GM18502 (cell line): ENCODE measurements around the gene PCDHGA4.
"Not testable (repeated sequence)": the region's sequence is repeated elsewhere in the genome, so short reads cannot be mapped to it uniquely, and the experiment has no call there.

Experiments
- ATAC-seq: cut with Tn5 transposase; IDR thresholded peaks from one replicate; pipeline ENCODE4 v1.9.1; 2021; ENCODE audit warnings: mild to moderate bottlenecking; ENCODE audit not compliant: unreplicated experiment, poor library complexity

Gene PCDHGA4

GRCh38 chr5:141354900-141355469 is at the start of gene PCDHGA4:
Gene PCDHGA4, plus strand, starts transcription at chr5:141355021. Its CDS starts 87 bp downstream, at chr5:141355108.
- ATAC-seq = no peak

DNA sequence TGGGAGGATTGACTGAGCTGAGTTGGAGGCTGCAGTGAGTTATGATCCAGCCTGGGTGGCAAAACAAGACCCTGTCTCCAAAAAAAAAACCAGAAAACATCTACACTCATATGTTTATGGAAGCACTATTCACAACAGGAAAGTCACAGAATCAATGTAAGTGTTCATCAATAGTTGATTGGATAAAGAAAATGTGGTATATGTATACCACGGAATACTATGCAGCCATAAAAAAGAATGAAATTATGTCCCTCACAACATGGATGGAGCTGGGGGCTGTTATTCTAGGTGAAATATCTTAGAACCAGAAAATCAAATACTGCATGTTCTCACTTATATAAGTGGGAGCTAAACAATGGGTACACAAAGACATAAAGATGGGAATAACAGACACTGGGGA is 48.2 kb upstream of the PCDHGA4 start:
- no peak for ATAC-seq

GRCh38 chr5:141313711-141314110 is 41.1 kb upstream of the PCDHGA4 start:
- ATAC-seq = no peak

- not testable (repeated sequence) for ATAC-seq
Observed at GRCh38 chr5:141316963-141317362, 37.9 kb upstream of the PCDHGA4 start.

DNA sequence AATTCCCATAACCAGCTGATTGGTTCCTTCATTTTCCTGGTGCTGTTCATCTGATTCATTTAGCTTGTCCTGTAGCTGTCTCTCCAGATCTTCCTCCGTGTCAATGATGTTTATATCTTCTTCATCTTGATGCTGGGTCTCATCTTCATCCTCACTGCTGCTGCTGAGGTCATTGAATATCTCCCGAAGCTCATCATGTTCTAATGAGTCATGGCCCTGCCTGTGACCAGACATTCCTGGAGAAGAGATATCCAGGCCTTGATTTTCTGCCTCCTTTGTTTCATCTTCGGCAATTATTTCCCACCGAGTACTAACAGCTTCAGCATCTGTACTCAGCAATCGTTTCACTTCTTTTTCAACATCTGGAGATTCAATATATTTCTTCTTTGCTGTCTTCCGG is 35.6 kb upstream of the PCDHGA4 start:
- no peak for ATAC-seq

DNA sequence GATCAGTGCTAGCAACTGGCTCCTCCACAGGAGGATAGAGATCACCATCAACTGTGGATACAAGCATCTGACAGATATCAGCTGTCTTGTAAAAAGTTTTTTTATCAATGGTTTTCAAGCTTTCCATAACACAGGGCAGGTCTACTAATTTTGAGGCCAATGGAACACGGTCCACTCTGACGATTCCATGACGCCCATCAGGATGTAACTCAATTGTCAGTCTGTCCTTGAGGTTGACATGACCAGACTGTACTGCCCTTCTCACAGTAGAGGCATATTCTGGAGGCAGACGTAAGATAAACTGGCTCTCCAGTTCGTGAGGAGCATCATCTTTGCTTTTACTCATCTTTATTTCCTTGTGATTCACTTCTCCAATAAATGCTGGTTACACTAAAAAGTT is 35.1 kb upstream of the PCDHGA4 start:
- ATAC-seq = no peak

GRCh38 chr5:141320225-141321169 is 34.3 kb upstream of the PCDHGA4 start, which contains the start of gene TAF7:
Gene TAF7, minus strand, starts transcription at chr5:141320784. Its CDS starts 740 bp downstream, at chr5:141320044.
- ATAC-seq = peak; percentile 93

DNA sequence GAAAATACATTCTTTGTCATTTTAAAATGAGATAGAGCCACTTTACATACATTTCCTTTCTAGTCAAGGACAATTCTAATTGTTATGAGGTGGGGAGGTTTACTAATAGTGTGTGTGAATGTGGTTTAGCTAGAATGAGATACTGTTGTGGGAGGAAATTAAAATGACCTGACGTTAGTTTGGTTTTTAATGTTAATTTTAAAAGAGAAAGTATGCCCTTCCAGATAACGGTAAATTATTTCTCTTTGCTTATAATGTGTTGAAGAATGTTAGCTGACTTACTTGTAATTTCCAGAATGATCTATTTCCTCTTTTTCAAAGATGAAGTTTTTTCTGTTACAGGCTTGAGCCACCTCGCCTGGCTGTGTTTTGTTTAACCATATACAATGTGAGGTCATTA is 32.6 kb upstream of the PCDHGA4 start:
- ATAC-seq = no peak

GRCh38 chr5:141326088-141326854 is 28.6 kb upstream of the PCDHGA4 start:
- peak; percentile 91 for ATAC-seq

- no peak for ATAC-seq
Observed at GRCh38 chr5:141328231-141328630, 26.6 kb upstream of the PCDHGA4 start.

DNA sequence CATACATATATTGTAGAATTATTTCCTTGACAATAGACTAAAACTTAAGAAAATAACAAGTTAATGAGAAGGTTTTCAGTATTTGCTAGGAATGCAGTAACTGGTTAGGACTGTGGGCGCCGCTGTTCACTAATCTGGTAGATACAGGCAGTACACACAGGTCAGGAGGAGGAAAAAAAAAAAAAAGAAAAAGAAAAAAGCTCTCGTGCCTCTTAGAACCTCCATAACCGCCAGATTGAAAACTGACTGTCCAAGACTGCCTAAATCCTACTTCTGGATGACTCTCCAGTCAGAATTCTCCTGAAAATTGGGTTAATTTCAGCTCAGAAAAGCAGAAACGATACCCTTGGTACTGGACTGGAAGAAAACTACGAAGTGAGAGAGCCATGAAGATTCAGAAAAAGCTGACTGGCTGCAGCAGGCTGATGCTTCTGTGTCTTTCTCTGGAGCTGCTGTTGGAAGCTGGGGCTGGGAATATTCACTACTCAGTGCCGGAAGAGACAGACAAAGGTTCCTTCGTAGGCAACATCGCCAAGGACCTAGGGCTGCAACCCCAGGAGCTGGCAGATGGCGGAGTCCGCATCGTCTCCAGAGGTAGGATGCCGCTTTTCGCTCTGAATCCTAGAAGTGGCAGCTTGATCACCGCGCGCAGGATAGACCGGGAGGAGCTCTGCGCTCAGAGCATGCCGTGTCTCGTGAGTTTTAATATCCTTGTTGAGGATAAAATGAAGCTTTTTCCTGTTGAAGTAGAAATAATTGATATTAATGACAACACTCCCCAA is 24.3 kb upstream of the PCDHGA4 start, which contains the start of gene PCDHGA1:
Gene PCDHGA1 (plus strand): TSS at position 216 of the 782 bp plus-strand sequence.
- ATAC-seq = no peak

DNA sequence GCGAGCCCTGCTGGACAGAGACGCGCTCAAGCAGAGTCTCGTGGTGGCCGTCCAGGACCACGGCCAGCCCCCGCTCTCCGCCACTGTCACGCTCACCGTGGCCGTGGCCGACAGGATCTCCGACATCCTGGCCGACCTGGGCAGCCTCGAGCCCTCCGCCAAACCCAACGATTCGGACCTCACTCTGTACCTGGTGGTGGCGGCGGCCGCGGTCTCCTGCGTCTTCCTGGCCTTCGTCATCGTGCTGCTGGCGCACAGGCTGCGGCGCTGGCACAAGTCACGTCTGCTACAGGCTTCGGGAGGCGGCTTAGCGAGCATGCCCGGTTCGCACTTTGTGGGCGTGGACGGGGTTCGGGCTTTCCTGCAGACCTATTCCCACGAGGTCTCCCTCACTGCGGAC is 22.2 kb upstream of the PCDHGA4 start:
- not testable (repeated sequence) for ATAC-seq

GRCh38 chr5:141338538-141339306 is 16.1 kb upstream of the PCDHGA4 start, which contains the start of gene PCDHGA2:
Gene PCDHGA2, plus strand, starts transcription at chr5:141338760.
- ATAC-seq = no peak

DNA sequence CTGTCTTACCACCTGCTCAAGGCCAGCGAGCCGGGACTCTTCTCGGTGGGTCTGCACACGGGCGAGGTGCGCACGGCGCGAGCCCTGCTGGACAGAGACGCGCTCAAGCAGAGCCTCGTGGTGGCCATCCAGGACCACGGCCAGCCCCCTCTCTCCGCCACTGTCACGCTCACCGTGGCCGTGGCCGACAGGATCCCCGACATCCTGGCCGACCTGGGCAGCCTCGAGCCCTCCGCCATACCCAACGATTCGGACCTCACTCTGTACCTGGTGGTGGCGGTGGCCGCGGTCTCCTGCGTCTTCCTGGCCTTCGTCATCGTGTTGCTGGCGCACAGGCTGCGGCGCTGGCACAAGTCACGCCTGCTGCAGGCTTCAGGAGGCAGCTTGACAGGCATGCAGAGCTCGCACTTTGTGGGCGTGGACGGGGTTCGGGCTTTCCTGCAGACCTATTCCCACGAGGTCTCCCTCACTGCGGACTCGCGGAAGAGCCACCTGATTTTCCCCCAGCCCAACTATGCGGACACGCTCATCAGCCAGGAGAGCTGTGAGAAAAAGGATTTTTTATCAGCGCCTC is 14.0 kb upstream of the PCDHGA4 start:
- not testable (repeated sequence) for ATAC-seq

GRCh38 chr5:141342773-141343172 is 12.0 kb upstream of the PCDHGA4 start:
- no peak for ATAC-seq

- no peak for ATAC-seq
Observed at GRCh38 chr5:141343242-141343952, 11.4 kb upstream of the PCDHGA4 start, which contains the start of gene PCDHGA3. Gene PCDHGA3, plus strand, starts transcription at chr5:141343829. Its CDS starts 205 bp downstream, at chr5:141344034.

DNA sequence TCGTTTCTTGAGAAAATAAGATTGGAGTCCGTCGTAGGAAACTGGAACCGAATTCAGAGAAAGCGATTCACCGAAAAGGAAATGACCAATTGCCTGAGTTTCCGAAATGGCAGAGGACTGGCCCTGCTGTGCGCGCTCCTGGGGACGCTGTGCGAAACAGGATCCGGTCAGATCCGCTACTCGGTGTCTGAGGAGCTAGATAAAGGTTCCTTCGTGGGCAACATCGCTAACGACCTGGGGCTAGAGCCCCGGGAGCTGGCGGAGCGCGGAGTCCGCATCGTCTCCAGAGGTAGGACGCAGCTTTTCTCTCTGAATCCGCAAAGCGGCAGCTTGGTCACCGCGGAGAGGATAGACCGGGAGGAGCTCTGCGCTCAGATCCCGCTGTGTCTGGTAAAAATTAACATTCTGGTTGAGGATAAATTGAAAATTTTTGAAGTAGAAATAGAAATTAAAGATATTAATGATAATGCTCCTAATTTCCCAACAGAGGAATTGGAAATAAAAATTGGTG is 10.8 kb upstream of the PCDHGA4 start:
- no peak for ATAC-seq

DNA sequence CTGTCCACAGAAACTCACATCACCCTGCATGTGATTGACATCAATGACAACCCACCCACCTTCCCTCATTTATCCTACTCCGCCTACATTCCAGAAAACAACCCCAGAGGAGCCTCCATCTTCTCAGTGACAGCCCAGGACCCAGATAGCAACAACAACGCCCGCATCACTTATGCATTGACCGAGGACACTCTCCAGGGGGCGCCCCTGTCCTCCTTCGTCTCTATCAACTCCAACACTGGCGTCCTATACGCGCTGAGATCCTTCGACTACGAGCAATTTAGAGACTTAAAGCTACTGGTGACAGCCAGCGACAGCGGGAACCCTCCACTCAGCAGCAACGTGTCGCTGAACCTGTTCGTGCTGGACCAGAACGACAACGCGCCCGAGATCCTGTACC is 9.5 kb upstream of the PCDHGA4 start:
- ATAC-seq = no peak
